H1 (cell line): ENCODE measurements around the gene PRKCSH. TPM values are rescaled to one million over a fixed set of nuclear protein-coding genes. Genes with fewer than 3 reads are reported as not detected.
"Not testable (repeated sequence)": the region's sequence is repeated elsewhere in the genome, so short reads cannot be mapped to it uniquely, and the experiment has no call there.

Experiments used
- CTCF ChIA-PET: fragments of 300-600 bp; sonication (Branson Sonifier 250); formaldehyde crosslinking; loops from one replicate; lab custom pipeline; 2021; ENCODE audit not compliant: partially characterized antibody; lab: Charles Lee
- POLR2A ChIA-PET: fragments of 300-600 bp; sonication (Branson Sonifier 250); formaldehyde crosslinking; loops from one replicate; lab custom pipeline; 2021; ENCODE audit warnings: inconsistent platforms; ENCODE audit not compliant: partially characterized antibody; lab: Charles Lee
- DNase-seq, 2 experiments: peaks; one replicate each; pipeline versions ENCODE4 v3.0.0 to v3.0.0-alpha.2; 2010 to 2022; ENCODE audit warnings: low spot score in 2 of 2, low read depth in 1 of 2, mixed read lengths in 1 of 2
- FAIRE-seq: peaks from 2 replicates; lab custom pipeline; 2011; peaks lifted over from hg19 to GRCh38; lab: Jason Lieb, UNC
- H2AFZ ChIP-seq: 2 replicates; pipeline ENCODE4 v1.8.1; 2012; ENCODE audit warnings: low read length, inconsistent platforms
- H2AK5ac ChIP-seq: 2 replicates; pipeline ENCODE4 v1.6.1; 2013; ENCODE audit warnings: low read depth, low read length
- H2BK120ac ChIP-seq: replicated peaks from 2 replicates; pipeline ENCODE3; 2013; ENCODE audit warnings: low read depth, low read length, inconsistent platforms
- H2BK12ac ChIP-seq: 2 replicates; pipeline ENCODE4 v1.6.1; 2013; ENCODE audit warnings: low read depth, low read length
- H2BK15ac ChIP-seq: 2 replicates; pipeline ENCODE4 v1.6.1; 2013; ENCODE audit warnings: low read length
- H2BK20ac ChIP-seq: 2 replicates; pipeline ENCODE4 v1.6.1; 2013; ENCODE audit warnings: low read length
- H2BK5ac ChIP-seq: 2 replicates; pipeline ENCODE4 v1.6.1; 2013; ENCODE audit warnings: low read depth, low read length
- H3K14ac ChIP-seq: 2 replicates; pipeline ENCODE4 v1.6.1; 2013; ENCODE audit warnings: inconsistent platforms; ENCODE audit not compliant: insufficient read length
- H3K18ac ChIP-seq: 2 replicates; pipeline ENCODE4 v1.6.1; 2013; ENCODE audit warnings: low read length; ENCODE audit errors: extremely low read depth
- H3K23ac ChIP-seq: 2 replicates; pipeline ENCODE4 v1.6.1; 2013; ENCODE audit warnings: inconsistent platforms; ENCODE audit not compliant: insufficient read length
- H3K23me2 ChIP-seq: 2 replicates; pipeline ENCODE4 v1.6.1; 2013; ENCODE audit warnings: low read depth, low read length
- H3K27ac ChIP-seq: 2 replicates; pipeline ENCODE4 v1.6.1; 2011; ENCODE audit warnings: low read depth, low read length, inconsistent platforms
- H3K27me3 ChIP-seq, 4 experiments: replicated peaks in 1 of 4; 1 replicate in 1 of 4; 2 replicates in 3 of 4; pipeline versions ENCODE4 v1.6.1 to v1.8.1; 2011 to 2013; ENCODE audit warnings: low read length in 3 of 4, mild to moderate bottlenecking in 3 of 4, inconsistent platforms in 2 of 4, mixed read lengths in 2 of 4, moderate library complexity in 1 of 4; ENCODE audit not compliant: control insufficient read depth in 3 of 4, insufficient read depth in 3 of 4; ENCODE audit errors: extremely low read depth in 1 of 4
- H3K36me3 ChIP-seq, 4 experiments: 2 replicates each; pipeline versions ENCODE4 v1.6.1 to v1.8.1; 2011 to 2013; ENCODE audit warnings: mild to moderate bottlenecking in 4 of 4, low read length in 3 of 4, moderate library complexity in 2 of 4, control low read depth in 1 of 4, inconsistent platforms in 1 of 4; ENCODE audit not compliant: insufficient read depth in 4 of 4, control insufficient read depth in 2 of 4
- H3K4ac ChIP-seq: replicated peaks from 2 replicates; pipeline ENCODE3; 2013; ENCODE audit warnings: low read length, low read depth, mixed read lengths, inconsistent platforms; ENCODE audit not compliant: insufficient read length
- H3K4me1 ChIP-seq, 4 experiments: replicated peaks in 1 of 4; 1 replicate in 1 of 4; 2 replicates in 3 of 4; pipeline versions ENCODE4 v1.6.1 to v1.8.1; 2011 to 2013; ENCODE audit warnings: low read length in 3 of 4, inconsistent platforms in 2 of 4, mixed read lengths in 1 of 4; ENCODE audit not compliant: insufficient read depth in 4 of 4, control insufficient read depth in 3 of 4
- H3K4me2 ChIP-seq, 2 experiments: 2 replicates each; pipeline versions ENCODE4 v1.6.1 to v1.8.1; 2011 to 2013; ENCODE audit warnings: low read depth in 2 of 2, low read length in 2 of 2, control low read depth in 1 of 2, inconsistent platforms in 1 of 2, mild to moderate bottlenecking in 1 of 2; ENCODE audit not compliant: insufficient read depth in 1 of 2
- H3K4me3 ChIP-seq, 4 experiments: fragments of 200-600, 300-600 bp in 1 of 4; sonication (generic), shearing (Covaris generic), sonication (Bioruptor Twin) in 1 of 4; 2 replicates each; pipeline versions ENCODE4 v1.5.1 to v1.8.1; 2011 to 2016; ENCODE audit warnings: low read length in 4 of 4, low read depth in 3 of 4, control low read depth in 2 of 4, inconsistent platforms in 2 of 4, mild to moderate bottlenecking in 2 of 4, mixed read lengths in 1 of 4, moderate library complexity in 1 of 4; ENCODE audit not compliant: insufficient read depth in 2 of 4; ENCODE audit errors: extremely low read depth in 1 of 4
- H3K56ac ChIP-seq: replicated peaks from 2 replicates; pipeline ENCODE3; 2013; ENCODE audit warnings: low read depth, mild to moderate bottlenecking, mixed read lengths, low read length, inconsistent platforms; ENCODE audit not compliant: insufficient read length
- H3K79me1 ChIP-seq: 2 replicates; pipeline ENCODE4 v1.6.1; 2013; ENCODE audit warnings: low read depth, low read length, control low read depth
- H3K79me2 ChIP-seq, 2 experiments: 2 replicates each; pipeline versions ENCODE4 v1.6.1 to v1.8.1; 2012 to 2013; ENCODE audit warnings: low read length in 2 of 2, mild to moderate bottlenecking in 2 of 2, inconsistent platforms in 1 of 2; ENCODE audit not compliant: insufficient read depth in 2 of 2, control insufficient read depth in 1 of 2
- H3K9ac ChIP-seq, 4 experiments: replicated peaks in 1 of 4; 1 replicate in 1 of 4; 2 replicates in 3 of 4; pipeline versions ENCODE4 v1.6.1 to v1.8.1; 2011 to 2013; ENCODE audit warnings: low read depth in 3 of 4, low read length in 3 of 4, control low read depth in 2 of 4, mild to moderate bottlenecking in 2 of 4, moderate library complexity in 2 of 4, inconsistent platforms in 1 of 4; ENCODE audit errors: extremely low read depth in 1 of 4
- H3K9me3 ChIP-seq, 2 experiments: 2 replicates each; pipeline versions ENCODE4 v1.6.1 to v1.8.1; 2012 to 2013; ENCODE audit warnings: mild to moderate bottlenecking in 2 of 2, moderate library complexity in 2 of 2, control low read depth in 1 of 2, inconsistent platforms in 1 of 2, low read depth in 1 of 2, low read length in 1 of 2, mixed read lengths in 1 of 2; ENCODE audit not compliant: insufficient read depth in 2 of 2
- H4K20me1 ChIP-seq, 2 experiments: replicated peaks in 1 of 2; 2 replicates each; pipeline versions ENCODE3 to v1.8.1; 2011 to 2013; ENCODE audit warnings: inconsistent platforms in 2 of 2, low read length in 2 of 2, mild to moderate bottlenecking in 1 of 2; ENCODE audit not compliant: insufficient read depth in 2 of 2, control insufficient read depth in 1 of 2
- H4K5ac ChIP-seq: 2 replicates; pipeline ENCODE4 v1.6.1; 2013; ENCODE audit warnings: low read length, low read depth, mixed read lengths, inconsistent platforms; ENCODE audit not compliant: insufficient read length
- H4K8ac ChIP-seq: 2 replicates; pipeline ENCODE4 v1.8.0; 2013; ENCODE audit warnings: mild to moderate bottlenecking, moderate library complexity, low read length, inconsistent platforms; ENCODE audit not compliant: insufficient read depth; ENCODE audit errors: extremely low read depth
- H4K91ac ChIP-seq: replicated peaks from 2 replicates; pipeline ENCODE3; 2013; ENCODE audit warnings: low read length, mixed read lengths, inconsistent platforms; ENCODE audit not compliant: insufficient read length
- WGBS, 2 experiments: shearing (Covaris generic) in 1 of 2; methylation state at CpG; one replicate each; pipeline versions ENCODE4 v1.1.6 to v1.1.7; 2013 to 2015; ENCODE audit warnings: low lambda C conversion rate in 2 of 2, mixed read lengths in 2 of 2, inconsistent platforms in 1 of 2, low coverage in 1 of 2, missing lambda C conversion rate in 1 of 2; ENCODE audit not compliant: insufficient replicate concordance in 2 of 2, insufficient coverage in 1 of 2, insufficient read length in 1 of 2; ENCODE audit errors: extremely low coverage in 1 of 2, missing lambda C conversion rate in 1 of 2; 5-methylcytosine and 5-hydroxymethylcytosine counted together
- polyA plus RNA-seq, 7 experiments: library from polyadenylated mRNA; depleted of rRNA in 3 of 7; stranded (reverse) in 5 of 7; unstranded in 2 of 7; fragments of >200 nt in 5 of 7; fragments of 200-250 nt in 2 of 7; gene quantifications; 1 replicate in 5 of 7; 2 replicates in 1 of 7; 4 replicates in 1 of 7; pipeline versions ENCODE4 v1.2.1 to v1.2.3, GENCODE V29; 2011 to 2013; ENCODE audit warnings: missing spikeins in 2 of 7, mixed read lengths in 2 of 7
- total RNA-seq: library from RNA; stranded (reverse); fragmentation: NEBNext Ultra II Directional; extraction: Animal tissue kit (Norgen Biotek cat#: 25700); gene quantifications from 2 replicates; pipeline ENCODE4 v1.2.1, GENCODE V29; 2021

Gene PRKCSH
- total and polyA plus RNA-seq, 2 of the 8 experiments (the other 6 are each of a cell fraction or from before 2014, with no cell fraction given) = 97.2 to 337 TPM

DNA sequence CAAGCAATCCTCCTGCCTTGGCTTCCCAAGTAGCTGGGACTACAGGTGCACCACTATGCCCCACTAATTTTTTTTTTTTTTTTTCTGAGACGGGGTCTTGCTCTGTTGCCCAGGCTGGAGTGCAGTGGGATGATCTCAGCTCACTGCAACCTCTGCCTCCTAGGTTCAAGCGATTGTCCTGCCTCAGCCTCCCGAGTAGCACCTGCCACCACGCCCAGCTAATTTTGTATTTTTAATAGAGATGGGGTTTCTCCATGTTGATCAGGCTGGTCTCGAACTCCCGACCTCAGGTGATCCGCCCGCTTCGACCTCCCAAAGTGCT is 19.8 kb downstream of the PRKCSH start:
- not testable (repeated sequence) for H4K20me1 ChIP-seq, H3K23me2 ChIP-seq, H4K91ac ChIP-seq, H3K18ac ChIP-seq, H2BK5ac ChIP-seq, H4K8ac ChIP-seq, H3K9me3 ChIP-seq, H3K36me3 ChIP-seq, H3K27ac ChIP-seq, H3K4me2 ChIP-seq, H3K4ac ChIP-seq, DNase-seq, H2AFZ ChIP-seq, H3K23ac ChIP-seq, H3K9ac ChIP-seq, H3K79me1 ChIP-seq, H2BK15ac ChIP-seq, H4K5ac ChIP-seq, FAIRE-seq, H3K27me3 ChIP-seq, H2BK20ac ChIP-seq, H2AK5ac ChIP-seq, H3K4me3 ChIP-seq, H3K14ac ChIP-seq, H3K79me2 ChIP-seq, H2BK12ac ChIP-seq, H3K56ac ChIP-seq, H2BK120ac ChIP-seq
- CTCF ChIA-PET = interaction anchor here (0.7 to 2.7 kb wide), 6 partner anchors 9 to 74 kb away, joined by 3 to 10 read pairs (median 4); no protein-coding TSS in a partner anchor
- H3K4me1 ChIP-seq = peaks cover 2 to 21% (median 7%) of the 10 kb centered on the region in 4 experiments
- POLR2A ChIA-PET = interaction anchor here (1.1 to 1.7 kb wide), 2 partner anchors 12 to 28 kb away, joined by 3 to 4 read pairs; no protein-coding TSS in a partner anchor
- WGBS, 2 experiments = 86% methylated on average over 8 of the region's 9 CpGs; no CpG with 5 or more reads in 1 of the 2 experiments
